ENCODE results near the gene TMEM170A.

GRCh38 chr16:75483222-75483621 is 18.7 kb upstream of the TMEM170A start:
- TF ChIP-seq, protein P1, sequence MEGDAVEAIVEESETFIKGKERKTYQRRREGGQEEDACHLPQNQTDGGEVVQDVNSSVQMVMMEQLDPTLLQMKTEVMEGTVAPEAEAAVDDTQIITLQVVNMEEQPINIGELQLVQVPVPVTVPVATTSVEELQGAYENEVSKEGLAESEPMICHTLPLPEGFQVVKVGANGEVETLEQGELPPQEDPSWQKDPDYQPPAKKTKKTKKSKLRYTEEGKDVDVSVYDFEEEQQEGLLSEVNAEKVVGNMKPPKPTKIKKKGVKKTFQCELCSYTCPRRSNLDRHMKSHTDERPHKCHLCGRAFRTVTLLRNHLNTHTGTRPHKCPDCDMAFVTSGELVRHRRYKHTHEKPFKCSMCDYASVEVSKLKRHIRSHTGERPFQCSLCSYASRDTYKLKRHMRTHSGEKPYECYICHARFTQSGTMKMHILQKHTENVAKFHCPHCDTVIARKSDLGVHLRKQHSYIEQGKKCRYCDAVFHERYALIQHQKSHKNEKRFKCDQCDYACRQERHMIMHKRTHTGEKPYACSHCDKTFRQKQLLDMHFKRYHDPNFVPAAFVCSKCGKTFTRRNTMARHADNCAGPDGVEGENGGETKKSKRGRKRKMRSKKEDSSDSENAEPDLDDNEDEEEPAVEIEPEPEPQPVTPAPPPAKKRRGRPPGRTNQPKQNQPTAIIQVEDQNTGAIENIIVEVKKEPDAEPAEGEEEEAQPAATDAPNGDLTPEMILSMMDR (IDR thresholded peaks at IDR 0.05), result no peak
- TF ChIP-seq POLR2A (IDR thresholded peaks at IDR 0.05), result no peak
